Measurements from ENCODE around the gene PRAC1. TPM values are rescaled to one million over a fixed set of nuclear protein-coding genes. Genes with fewer than 3 reads are reported as not detected.

PRAC1 gene
- total RNA-seq, 1 experiment from 2014 or later, result not detected

GRCh38 chr17:48725004-48725287 is 2.6 kb upstream of the PRAC1 start:
- H3K27me3 Mint-ChIP-seq (ENCODE audit: low read depth), result peaks cover 100% of the 10 kb centered on the region
- Histone ChIP-seq H4K91ac (ENCODE audit: insufficient read length, low read depth, low read length) (no peak overlapping the region), H3K27ac (ENCODE audit: insufficient read length, low read depth, low read length) (no peak overlapping the region), H3K9ac (ENCODE audit: extremely low read depth, insufficient read length, low read length) (no peak overlapping the region), H2BK15ac (ENCODE audit: low read depth, low read length) (no peak overlapping the region), H3K4me1 (ENCODE audit: insufficient read depth, low read length) (peaks cover 2% of the 10 kb centered on the region; the same call in 1 of the 2 replicates), H3K23ac (ENCODE audit: insufficient read length, low read depth, low read length) (no peak overlapping the region), H2BK12ac (ENCODE audit: insufficient read length, low read depth, low read length) (no peak overlapping the region), H2BK20ac (ENCODE audit: low read depth, low read length, poor library complexity, severe bottlenecking) (no peak overlapping the region), H4K8ac (replicated peaks; ENCODE audit: insufficient read length, low read depth, low read length) (no peak overlapping the region), H4K20me1 (ENCODE audit: control insufficient read depth, insufficient read depth, insufficient read length) (peaks cover 4% of the 10 kb centered on the region), H3K14ac (ENCODE audit: insufficient read depth, low read length) (no peak overlapping the region), H2BK120ac (ENCODE audit: low read depth, low read length, poor library complexity, severe bottlenecking) (no peak overlapping the region), H2BK5ac (ENCODE audit: insufficient read length, low read length) (no peak overlapping the region), H3K23me2 (ENCODE audit: insufficient read length, low read depth, low read length, poor library complexity, severe bottlenecking) (peaks cover 8% of the 10 kb centered on the region), H4K5ac (ENCODE audit: insufficient read length, low read depth, low read length) (no peak overlapping the region), H3T11ph (ENCODE audit: low read length) (no peak overlapping the region), H3K79me2 (ENCODE audit: insufficient read depth, low read length) (no peaks in the 10 kb centered on the region), H3K18ac (ENCODE audit: insufficient read length, low read depth, low read length) (no peak overlapping the region), H3K79me1 (ENCODE audit: insufficient read depth, low read depth, low read length, poor library complexity, severe bottlenecking) (no peaks in the 10 kb centered on the region), H3K56ac (ENCODE audit: insufficient read length, low read depth, low read length) (no peak overlapping the region), H2AK5ac (ENCODE audit: insufficient read length, low read length) (no peak overlapping the region), H3K4me2 (ENCODE audit: insufficient read depth, insufficient read length, low read length) (no peak overlapping the region), H3K27me3 (ENCODE audit: insufficient read depth, low read length) (peaks cover 100% of the 10 kb centered on the region), H3K4ac (ENCODE audit: low read depth, low read length) (no peak overlapping the region), H2AFZ (ENCODE audit: low read length) (no peak overlapping the region), H3K9me3 (ENCODE audit: control insufficient read depth, low read depth, low read length) (no peaks in the 10 kb centered on the region)
- peaks cover 0 to 2% (median 0%) of the 10 kb centered on the region in 3 experiments; a peak in 1 of 7 replicates for H3K36me3 Mint-ChIP-seq (ENCODE audit: insufficient read depth in 1 of 3, low read depth in 3 of 3)
- TF ChIP-seq, protein P1, sequence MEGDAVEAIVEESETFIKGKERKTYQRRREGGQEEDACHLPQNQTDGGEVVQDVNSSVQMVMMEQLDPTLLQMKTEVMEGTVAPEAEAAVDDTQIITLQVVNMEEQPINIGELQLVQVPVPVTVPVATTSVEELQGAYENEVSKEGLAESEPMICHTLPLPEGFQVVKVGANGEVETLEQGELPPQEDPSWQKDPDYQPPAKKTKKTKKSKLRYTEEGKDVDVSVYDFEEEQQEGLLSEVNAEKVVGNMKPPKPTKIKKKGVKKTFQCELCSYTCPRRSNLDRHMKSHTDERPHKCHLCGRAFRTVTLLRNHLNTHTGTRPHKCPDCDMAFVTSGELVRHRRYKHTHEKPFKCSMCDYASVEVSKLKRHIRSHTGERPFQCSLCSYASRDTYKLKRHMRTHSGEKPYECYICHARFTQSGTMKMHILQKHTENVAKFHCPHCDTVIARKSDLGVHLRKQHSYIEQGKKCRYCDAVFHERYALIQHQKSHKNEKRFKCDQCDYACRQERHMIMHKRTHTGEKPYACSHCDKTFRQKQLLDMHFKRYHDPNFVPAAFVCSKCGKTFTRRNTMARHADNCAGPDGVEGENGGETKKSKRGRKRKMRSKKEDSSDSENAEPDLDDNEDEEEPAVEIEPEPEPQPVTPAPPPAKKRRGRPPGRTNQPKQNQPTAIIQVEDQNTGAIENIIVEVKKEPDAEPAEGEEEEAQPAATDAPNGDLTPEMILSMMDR (conservative IDR thresholded peaks at IDR 0.05), result no peak
- no peak for DNase-seq
- peaks cover 26 to 39% of the 10 kb centered on the region in 2 experiments for H3K4me1 Mint-ChIP-seq
- H3K4me3 Mint-ChIP-seq, result no peak overlapping the region
- H3K9me3 Mint-ChIP-seq, result peaks cover 4 to 6% of the 10 kb centered on the region in 2 experiments; a peak in 3 of 5 replicates
- WGBS (ENCODE audit: extremely low coverage, insufficient read length, low lambda C conversion rate), result no CpG with 5 or more reads among the region's 16 CpGs
- H3K27ac Mint-ChIP-seq, result no peak overlapping the region

All from H9 (cell line).